Head of caudate nucleus (tissue), 42 donors: ENCODE measurements around the gene NPEPPS.
"Not testable (repeated sequence)": the region's sequence is repeated elsewhere in the genome, so short reads cannot be mapped to it uniquely, and the experiment has no call there.

Experiments used
- DNase-seq, 42 donors: peaks; one replicate each; pipeline versions ENCODE4 v3.0.0 to v3.0.0-alpha.2; 2020 to 2021; ENCODE audit warnings: mixed read lengths in 7 of 42
- intact Hi-C: fragments of 100-400 bp; cut with DNase I; formaldehyde crosslinking; loops from one replicate; pipeline ENCODE4 v1.15.0; 2022

NPEPPS gene

GRCh38 chr17:47530557-47531232 lies at the start of gene NPEPPS:
Gene NPEPPS, plus strand, starts transcription at chr17:47531108. Its CDS starts 193 bp downstream, at chr17:47531301.
- DNase-seq, result peak; percentile 37 to 93 (median 86)
- intact Hi-C loops, result not testable (repeated sequence)

- peak in 2 of 42 donors; percentile 9 for DNase-seq
- intact Hi-C loops, result not testable (repeated sequence)
Observed at GRCh38 chr17:47491841-47492212, 39.1 kb upstream of the NPEPPS start.

GRCh38 chr17:47499074-47499473 lies 31.8 kb upstream of the NPEPPS start:
- DNase-seq, intact Hi-C loops: not testable (repeated sequence)

- intact Hi-C loops, DNase-seq: not testable (repeated sequence)
Observed at GRCh38 chr17:47499494-47499893, 31.4 kb upstream of the NPEPPS start.

GRCh38 chr17:47500620-47501019 lies 30.3 kb upstream of the NPEPPS start:
- peak in 16 of 42 donors; percentile 3 to 55 (median 28) for DNase-seq

GRCh38 chr17:47502122-47502731 lies 28.7 kb upstream of the NPEPPS start:
- DNase-seq, intact Hi-C loops: not testable (repeated sequence)

More at GRCh38 chr17:47500620-47501019, 30.3 kb upstream of the NPEPPS start:
- intact Hi-C loops, result not testable (repeated sequence)

GRCh38 chr17:47502776-47503455 lies 28.0 kb upstream of the NPEPPS start:
- intact Hi-C loops, DNase-seq: not testable (repeated sequence)

GRCh38 chr17:47511701-47512146 lies 19.2 kb upstream of the NPEPPS start:
- DNase-seq, intact Hi-C loops: not testable (repeated sequence)

- intact Hi-C loops, DNase-seq: not testable (repeated sequence)
Observed at GRCh38 chr17:47513301-47513700, 17.6 kb upstream of the NPEPPS start.

GRCh38 chr17:47518880-47519279 lies 12.0 kb upstream of the NPEPPS start:
- DNase-seq, intact Hi-C loops: not testable (repeated sequence)

GRCh38 chr17:47519365-47519764 lies 11.5 kb upstream of the NPEPPS start:
- not testable (repeated sequence) for DNase-seq

GRCh38 chr17:47520279-47520678 lies 10.6 kb upstream of the NPEPPS start:
- intact Hi-C loops, DNase-seq: not testable (repeated sequence)

More at GRCh38 chr17:47519365-47519764, 11.5 kb upstream of the NPEPPS start:
- intact Hi-C loops, result not testable (repeated sequence)

- DNase-seq, intact Hi-C loops: not testable (repeated sequence)
Observed at GRCh38 chr17:47521434-47521833, 9.5 kb upstream of the NPEPPS start.

- DNase-seq, intact Hi-C loops: not testable (repeated sequence)
Observed at GRCh38 chr17:47522341-47522740, 8.6 kb upstream of the NPEPPS start.

- intact Hi-C loops, result not testable (repeated sequence)
- peak in 6 of 42 donors; percentile 3 to 29 (median 12) for DNase-seq
Observed at GRCh38 chr17:47531233-47531820, 419 bp downstream of the NPEPPS start.

GRCh38 chr17:47539085-47539484 lies 8.2 kb downstream of the NPEPPS start:
- DNase-seq, intact Hi-C loops: not testable (repeated sequence)

GRCh38 chr17:47541676-47542075 lies 10.8 kb downstream of the NPEPPS start:
- DNase-seq, intact Hi-C loops: not testable (repeated sequence)

GRCh38 chr17:47544327-47544726 lies 13.4 kb downstream of the NPEPPS start:
- DNase-seq, intact Hi-C loops: not testable (repeated sequence)

GRCh38 chr17:47554733-47555132 lies 23.8 kb downstream of the NPEPPS start:
- intact Hi-C loops, DNase-seq: not testable (repeated sequence)
